ENCODE data around the gene HAO2. TPM values are rescaled to one million over a fixed set of nuclear protein-coding genes. Genes with fewer than 3 reads are reported as not detected.

HAO2 gene
- total RNA-seq, 1 experiment from 2014 or later, result 0.13 TPM

- Histone ChIP-seq H3K56ac (ENCODE audit: insufficient read length, low read depth, low read length) (no peak overlapping the region), H4K5ac (ENCODE audit: insufficient read length, low read depth, low read length) (no peak overlapping the region)
Measured at GRCh38 chr1:119331190-119331515, 37.4 kb upstream of the HAO2 start.

More at GRCh38 chr1:119331190-119331515, 37.4 kb upstream of the HAO2 start:
- Histone ChIP-seq H3K27me3 (ENCODE audit: insufficient read depth, low read length) (no peaks in the 10 kb centered on the region), H3K79me2 (ENCODE audit: insufficient read depth, low read length) (no peaks in the 10 kb centered on the region), H3K27ac (ENCODE audit: insufficient read length, low read depth, low read length) (peak overlapping the region; percentile 77), H3K4me1 (ENCODE audit: insufficient read depth, low read length) (peaks cover 17% of the 10 kb centered on the region; the same call in 1 of the 2 replicates), H4K8ac (replicated peaks; ENCODE audit: insufficient read length, low read depth, low read length) (no peak overlapping the region), H2BK20ac (ENCODE audit: low read depth, low read length, poor library complexity, severe bottlenecking) (no peak overlapping the region), H4K20me1 (ENCODE audit: control insufficient read depth, insufficient read depth, insufficient read length) (no peaks in the 10 kb centered on the region), H4K91ac (ENCODE audit: insufficient read length, low read depth, low read length) (no peak overlapping the region), H2AFZ (ENCODE audit: low read length) (no peak overlapping the region), H2BK120ac (ENCODE audit: low read depth, low read length, poor library complexity, severe bottlenecking) (no peak overlapping the region), H3K14ac (ENCODE audit: insufficient read depth, low read length) (no peak overlapping the region), H3K23me2 (ENCODE audit: insufficient read length, low read depth, low read length, poor library complexity, severe bottlenecking) (peaks cover 10% of the 10 kb centered on the region), H2BK5ac (ENCODE audit: insufficient read length, low read length) (no peak overlapping the region), H3K9me3 (ENCODE audit: control insufficient read depth, low read depth, low read length) (no peaks in the 10 kb centered on the region), H2BK12ac (ENCODE audit: insufficient read length, low read depth, low read length) (no peak overlapping the region), H3K23ac (ENCODE audit: insufficient read length, low read depth, low read length) (no peak overlapping the region), H2BK15ac (ENCODE audit: low read depth, low read length) (no peak overlapping the region), H3K79me1 (ENCODE audit: insufficient read depth, low read depth, low read length, poor library complexity, severe bottlenecking) (no peaks in the 10 kb centered on the region), H2AK5ac (ENCODE audit: insufficient read length, low read length) (no peak overlapping the region), H3K4me2 (ENCODE audit: insufficient read depth, insufficient read length, low read length) (no peak overlapping the region), H3K4ac (ENCODE audit: low read depth, low read length) (no peak overlapping the region), H3K18ac (ENCODE audit: insufficient read length, low read depth, low read length) (no peak overlapping the region), H3K9ac (ENCODE audit: extremely low read depth, insufficient read length, low read length) (no peak overlapping the region), H3T11ph (ENCODE audit: low read length) (no peak overlapping the region)
- peaks cover 62 to 67% of the 10 kb centered on the region in 2 experiments for H3K4me1 Mint-ChIP-seq
- H3K27ac Mint-ChIP-seq, result peak overlapping the region; percentile 80 to 96 (median 85); a peak in 4 of 7 replicates
- WGBS (ENCODE audit: extremely low coverage, insufficient read length, low lambda C conversion rate), result no CpG with 5 or more reads among the region's 6 CpGs
- TF ChIP-seq CTCF (conservative IDR thresholded peaks at IDR 0.05), result no peak
- peaks cover 6 to 9% (median 8%) of the 10 kb centered on the region in 3 experiments for H3K36me3 Mint-ChIP-seq (ENCODE audit: insufficient read depth in 1 of 3, low read depth in 3 of 3)
- DNase-seq, result no peak
- peaks cover 5% of the 10 kb centered on the region in 2 experiments; a peak in 3 of 5 replicates for H3K9me3 Mint-ChIP-seq
- no peak overlapping the region for H3K4me3 Mint-ChIP-seq
- H3K27me3 Mint-ChIP-seq (ENCODE audit: low read depth), result peaks cover 6% of the 10 kb centered on the region
